Common myeloid progenitor, CD34-positive (primary cell): ENCODE data around the gene TMEM9.
A peak's percentile ranks its signal among the peaks of the same experiment; 100 is the strongest.

Experiments
- CTCF ChIA-PET: fragments of 350-600 bp; sonication (Branson Sonifier 250); formaldehyde crosslinking; loops from one replicate; lab custom pipeline; 2021; ENCODE audit warnings: antibody characterized with exemption; lab: Charles Lee
- POLR2A ChIA-PET: fragments of 350-600 bp; sonication (Branson Sonifier 250); formaldehyde crosslinking; loops from one replicate; lab custom pipeline; 2021; ENCODE audit warnings: antibody characterized with exemption; lab: Charles Lee
- DNase-seq, 3 donors: peaks; one replicate each; pipeline versions ENCODE4 v3.0.0 to v3.0.0-alpha.2; 2013
- H3K27ac ChIP-seq, 2 experiments: 1 replicate in 1 of 2; 2 replicates in 1 of 2; pipeline ENCODE4 v1.7.0; 2013; ENCODE audit warnings: inconsistent platforms in 2 of 2, low read length in 2 of 2, mild to moderate bottlenecking in 2 of 2, low read depth in 1 of 2, moderate library complexity in 1 of 2; ENCODE audit not compliant: severe bottlenecking in 2 of 2, insufficient read depth in 1 of 2, poor library complexity in 1 of 2
- H3K27me3 ChIP-seq, 5 experiments: replicated peaks in 2 of 5; 1 replicate in 3 of 5; 2 replicates in 2 of 5; pipeline versions ENCODE4 v1.6.1 to v1.7.0; 2013; ENCODE audit warnings: low read length in 4 of 5, mild to moderate bottlenecking in 2 of 5, moderate library complexity in 2 of 5, inconsistent platforms in 1 of 5; ENCODE audit not compliant: insufficient read depth in 5 of 5, control insufficient read depth in 4 of 5
- H3K36me3 ChIP-seq, 4 experiments: 1 replicate in 2 of 4; 2 replicates in 2 of 4; pipeline versions ENCODE4 v1.6.1 to v1.7.0; 2013; ENCODE audit warnings: low read length in 3 of 4, control low read depth in 1 of 4, mild to moderate bottlenecking in 1 of 4; ENCODE audit not compliant: control insufficient read depth in 4 of 4, insufficient read depth in 4 of 4
- H3K4me1 ChIP-seq, 4 experiments: 1 replicate in 3 of 4; 2 replicates in 1 of 4; pipeline versions ENCODE4 v1.6.1 to v1.7.1; 2013; ENCODE audit warnings: low read length in 3 of 4, mild to moderate bottlenecking in 3 of 4, control low read depth in 1 of 4, inconsistent platforms in 1 of 4, moderate library complexity in 1 of 4; ENCODE audit not compliant: control insufficient read depth in 4 of 4, insufficient read depth in 4 of 4; ENCODE audit errors: control extremely low read depth in 1 of 4
- H3K4me3 ChIP-seq, 7 experiments: 1 replicate in 4 of 7; 2 replicates in 3 of 7; pipeline versions ENCODE4 v1.5.1 to v1.7.0; 2013; ENCODE audit warnings: mild to moderate bottlenecking in 7 of 7, low read length in 6 of 7, moderate library complexity in 6 of 7, inconsistent platforms in 2 of 7, low read depth in 2 of 7, control low read depth in 1 of 7; ENCODE audit not compliant: insufficient read depth in 4 of 7, control insufficient read depth in 1 of 7; ENCODE audit errors: extremely low read depth in 1 of 7
- H3K9me3 ChIP-seq, 5 experiments: 1 replicate in 4 of 5; 2 replicates in 1 of 5; pipeline versions ENCODE4 v1.6.1 to v1.7.1; 2013; ENCODE audit warnings: low read length in 4 of 5, mild to moderate bottlenecking in 2 of 5, inconsistent platforms in 1 of 5, low read depth in 1 of 5, moderate library complexity in 1 of 5; ENCODE audit not compliant: control insufficient read depth in 4 of 5, insufficient read depth in 2 of 5; ENCODE audit errors: control extremely low read depth in 1 of 5
- WGBS: methylation state at CpG from one replicate; pipeline ENCODE4 v1.1.5; 2013; ENCODE audit not compliant: insufficient coverage; 5-methylcytosine and 5-hydroxymethylcytosine counted together

TMEM9 gene

DNA sequence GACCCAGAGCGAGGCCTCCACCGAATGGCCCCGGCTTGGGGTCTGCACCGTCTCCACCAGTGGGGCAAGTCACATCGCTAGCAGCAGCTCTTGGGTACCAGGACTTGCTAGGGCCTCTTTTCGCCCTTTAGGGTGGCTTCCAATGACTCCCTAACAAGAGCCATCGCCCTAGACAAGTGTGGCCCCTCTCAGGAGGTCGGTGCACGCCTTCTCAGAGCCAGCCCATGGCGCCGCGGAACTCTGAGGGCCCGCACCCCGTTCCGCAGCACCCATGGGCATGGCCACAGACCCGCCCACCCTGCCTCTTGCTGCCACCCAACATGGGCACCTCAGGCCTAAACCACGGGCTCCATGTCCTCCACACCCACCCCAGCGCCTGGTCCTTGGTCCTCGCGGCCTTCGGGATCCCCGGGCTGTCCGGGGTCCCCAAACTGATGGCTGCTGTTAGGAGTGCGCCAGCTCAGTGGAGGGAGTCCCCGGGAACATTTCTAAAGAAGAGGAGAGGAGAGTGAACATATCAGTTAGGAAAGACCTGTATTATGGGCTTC is 38.8 kb downstream of the TMEM9 start:
- ChIA-PET POLR2A (no interaction called here), CTCF (interaction anchor here (1.4 to 5.7 kb wide), 5 partner anchors 12 to 143 kb away, joined by 4 to 59 read pairs (median 7); no protein-coding TSS in a partner anchor)
- no peak for DNase-seq
- Histone ChIP-seq H3K27me3 (peaks cover 0 to 27% (median 16%) of the 10 kb centered on the region in 5 experiments), H3K9me3 (no peaks in the 10 kb centered on the region), H3K36me3 (no peaks in the 10 kb centered on the region), H3K4me3 (no peak overlapping the region), H3K4me1 (peaks cover 0 to 21% (median 18%) of the 10 kb centered on the region in 4 experiments), H3K27ac (no peak overlapping the region)
- WGBS, result 94% methylated on average over 18 of the region's 25 CpGs

DNA sequence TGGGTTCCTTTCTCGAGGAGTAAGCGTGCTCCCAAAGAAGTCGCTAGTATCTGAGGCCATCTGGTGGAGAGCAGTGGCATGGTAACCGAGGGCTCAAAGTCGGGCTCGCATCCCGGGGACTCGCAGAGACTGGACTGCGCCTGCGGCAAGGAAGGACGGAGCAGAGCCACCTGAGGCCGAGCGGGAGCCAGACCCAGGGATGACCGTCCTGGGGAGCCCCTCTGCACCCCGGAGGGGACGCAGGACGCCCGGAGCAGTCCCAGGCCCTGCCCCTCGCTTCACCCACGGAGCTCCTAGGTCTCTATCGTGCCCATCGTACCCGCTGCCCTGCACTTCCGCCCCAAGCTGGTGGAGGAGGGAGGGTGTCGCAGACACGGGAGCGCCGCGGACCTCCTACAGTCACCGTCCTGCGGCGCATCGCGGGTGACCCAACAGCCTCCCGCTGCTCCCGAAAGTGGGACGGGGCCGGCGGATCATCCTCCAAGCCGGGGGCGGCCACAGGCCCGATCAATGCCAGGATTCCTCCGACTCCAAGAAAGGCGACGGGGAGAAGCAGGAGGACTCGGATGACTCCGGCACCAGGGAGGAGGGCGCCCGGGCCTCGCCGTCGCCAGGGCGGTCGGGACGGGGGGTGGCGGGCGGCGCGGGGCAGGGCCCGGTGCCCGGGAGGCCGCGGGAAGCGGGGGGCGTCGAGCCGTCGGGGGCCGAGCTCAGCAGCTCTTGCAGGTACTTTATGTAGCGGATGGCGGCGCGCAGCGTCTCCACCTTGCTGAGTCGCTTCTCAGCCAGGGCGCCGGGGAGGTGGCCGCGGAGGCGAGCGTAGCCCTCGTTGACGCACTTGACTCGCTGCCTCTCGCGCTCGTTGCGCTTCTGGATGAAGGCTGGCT is 39.8 kb downstream of the TMEM9 start:
- no peak overlapping the region for H3K27ac ChIP-seq

DNA sequence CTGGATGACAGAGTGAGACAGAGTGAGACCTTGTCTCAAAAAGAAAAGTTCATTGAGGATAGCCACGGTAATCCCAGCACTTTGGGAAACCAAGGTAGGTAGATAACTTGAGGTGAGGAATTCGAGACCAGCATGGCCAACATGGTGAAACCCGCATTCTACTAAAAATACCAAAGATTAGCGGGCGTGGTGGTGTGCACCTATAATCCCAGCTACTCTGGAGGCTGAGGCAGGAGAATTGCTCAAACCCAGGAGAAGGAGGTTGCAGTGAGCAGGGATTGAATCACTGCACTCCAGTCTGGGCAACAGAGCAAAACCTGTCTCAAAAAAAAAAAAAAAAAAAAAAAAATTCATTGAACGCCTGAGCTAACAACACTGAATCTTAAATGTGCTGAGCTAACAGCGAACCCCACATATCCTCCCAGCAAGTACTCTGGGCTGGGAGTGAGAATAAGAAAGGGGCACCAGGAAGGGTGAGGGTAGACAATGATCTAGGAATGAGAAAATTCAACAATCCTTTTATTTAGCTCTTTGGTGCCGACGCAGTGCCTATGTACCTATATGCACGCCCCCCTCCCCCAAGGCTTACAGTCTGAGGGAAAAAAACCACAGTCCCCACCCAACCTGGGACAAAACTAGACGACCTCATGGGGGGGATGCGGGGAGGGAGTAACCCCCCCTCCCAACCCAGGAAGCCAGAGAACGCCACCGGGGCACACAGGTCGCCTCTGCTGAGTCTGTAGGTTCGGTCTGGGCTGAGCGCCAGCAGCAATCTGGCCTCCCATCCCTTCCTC is 40.6 kb downstream of the TMEM9 start:
- Histone ChIP-seq H3K27me3 (peaks cover 0 to 24% (median 16%) of the 10 kb centered on the region in 5 experiments), H3K27ac (no peak overlapping the region), H3K9me3 (no peaks in the 10 kb centered on the region), H3K4me1 (peaks cover 0 to 12% (median 9%) of the 10 kb centered on the region in 4 experiments), H3K36me3 (no peaks in the 10 kb centered on the region), H3K4me3 (peak overlapping the region in 6 of 7 experiments; percentile 59 to 80 (median 71))
- no peak for DNase-seq
- WGBS, result 48% methylated on average over 10 of the region's 17 CpGs
- CTCF ChIA-PET, result interaction anchor here (0.7 to 5.7 kb wide), 10 partner anchors 10 to 555 kb away, joined by 3 to 59 read pairs (median 4); no protein-coding TSS in a partner anchor
- POLR2A ChIA-PET, result no interaction called here

More for the DNA sequence above, 39.8 kb downstream of the TMEM9 start:
- DNase-seq, result peak; percentile 90 to 93 (median 93)
- Histone ChIP-seq H3K36me3 (no peaks in the 10 kb centered on the region), H3K4me3 (peak overlapping the region; percentile 56 to 80 (median 69)), H3K4me1 (peaks cover 0 to 14% (median 10%) of the 10 kb centered on the region in 4 experiments), H3K27me3 (peaks cover 0 to 27% (median 16%) of the 10 kb centered on the region in 5 experiments), H3K9me3 (no peaks in the 10 kb centered on the region)
- ChIA-PET CTCF (interaction anchor here (1.1 to 5.7 kb wide), 5 partner anchors 19 to 556 kb away, joined by 3 to 59 read pairs (median 4); no protein-coding TSS in a partner anchor), POLR2A (no interaction called here)
- WGBS, result 5% methylated on average over 64 of the region's 88 CpGs

DNA sequence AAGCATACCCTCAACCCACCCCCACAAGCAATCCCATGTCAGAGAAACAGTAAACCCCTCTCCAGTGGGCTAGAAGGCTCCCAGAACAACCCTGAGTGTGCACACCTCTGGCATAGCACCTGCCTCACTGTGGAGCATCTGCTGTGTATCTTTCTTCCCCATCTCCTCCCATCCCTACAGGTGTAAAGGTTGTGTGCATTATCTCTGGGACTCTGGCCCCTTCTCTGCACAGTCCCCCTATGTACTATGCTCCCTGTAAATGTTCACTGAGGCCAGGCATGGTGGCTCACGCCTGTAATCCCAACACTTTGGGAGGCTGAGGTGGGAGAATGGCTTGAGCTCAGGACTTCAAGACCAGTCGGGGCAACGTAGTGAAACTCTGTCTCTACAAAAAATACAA is 41.3 kb downstream of the TMEM9 start:
- CTCF ChIA-PET, result interaction anchor here (0.9 to 5.7 kb wide), 6 partner anchors 11 to 141 kb away, joined by 3 to 59 read pairs (median 4); no protein-coding TSS in a partner anchor
- Histone ChIP-seq H3K4me1 (peaks cover 0 to 12% (median 9%) of the 10 kb centered on the region in 4 experiments), H3K36me3 (no peaks in the 10 kb centered on the region), H3K4me3 (no peak overlapping the region), H3K27me3 (peaks cover 0 to 24% (median 16%) of the 10 kb centered on the region in 5 experiments), H3K27ac (no peak overlapping the region), H3K9me3 (no peaks in the 10 kb centered on the region)
- WGBS, result no CpG with 5 or more reads among the region's 3 CpGs
- POLR2A ChIA-PET, result no interaction called here
- no peak for DNase-seq

DNA sequence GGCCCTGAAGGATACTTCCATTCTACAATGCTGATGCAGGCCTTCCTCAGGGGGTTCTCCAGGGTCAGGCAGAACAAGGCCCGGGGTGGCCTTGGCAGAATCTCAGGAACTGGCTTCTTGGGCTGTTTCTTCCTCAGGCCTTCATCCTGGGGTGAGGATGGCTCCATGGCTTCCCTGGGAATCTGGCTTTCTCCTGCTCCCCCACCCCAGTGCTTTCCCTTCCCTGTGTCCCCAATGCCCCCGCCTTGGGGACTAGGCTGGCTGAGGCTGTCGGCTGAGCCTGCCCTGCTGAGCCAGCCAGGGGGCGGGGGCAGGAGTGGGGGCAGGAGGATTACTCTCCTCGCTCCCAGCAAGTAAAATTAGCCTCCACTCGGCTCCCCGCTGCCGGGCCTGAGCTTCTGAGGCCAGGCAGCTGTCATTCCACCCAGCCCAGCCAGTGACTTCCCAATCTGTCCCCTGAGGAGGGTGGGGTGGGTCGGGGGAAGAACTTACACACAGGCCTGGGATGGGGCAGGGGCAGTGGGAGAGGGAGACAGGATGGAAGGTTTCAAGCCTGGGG is 42.0 kb downstream of the TMEM9 start, which contains the start of gene CACNA1S:
CACNA1S (minus strand) TSS at position 254 of the 559 bp plus-strand sequence; CDS start at position 167, 87 bp downstream.
- no peak for DNase-seq
- peaks cover 0 to 12% (median 9%) of the 10 kb centered on the region in 4 experiments for H3K4me1 ChIP-seq
- CTCF ChIA-PET, result interaction anchor here (1.4 to 5.7 kb wide), 4 partner anchors 26 to 132 kb away, joined by 5 to 59 read pairs (median 6); no protein-coding TSS in a partner anchor
- WGBS, result 100% methylated on average over 1 of the region's 9 CpGs
- POLR2A ChIA-PET, result no interaction called here
- no peaks in the 10 kb centered on the region for H3K36me3 ChIP-seq
- no peaks in the 10 kb centered on the region for H3K9me3 ChIP-seq
- H3K4me3 ChIP-seq, result no peak within 1 kb of the TSS
- peaks cover 0 to 24% (median 16%) of the 10 kb centered on the region in 5 experiments for H3K27me3 ChIP-seq
- H3K27ac ChIP-seq, result no peak within 1 kb of the TSS

DNA sequence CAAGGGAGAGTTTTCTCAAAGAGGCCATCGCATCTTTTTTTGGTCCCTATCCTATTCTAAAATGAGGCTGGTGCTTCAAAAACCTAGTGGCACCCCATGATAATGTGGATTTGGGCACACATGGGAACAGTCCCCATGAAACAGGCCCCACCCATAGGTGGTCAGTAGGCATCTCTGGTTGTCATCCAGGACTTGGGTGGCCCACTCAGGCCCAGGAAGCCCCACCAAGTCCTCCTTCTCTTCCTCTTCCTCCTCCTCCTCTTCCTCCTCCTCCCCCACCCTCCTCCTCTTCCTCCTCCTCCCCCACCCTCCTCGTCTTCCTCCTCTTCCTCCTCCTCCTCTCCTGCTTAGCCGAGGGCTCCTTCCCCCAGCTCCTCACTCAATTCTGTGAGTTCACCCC is 42.6 kb downstream of the TMEM9 start:
- WGBS, result 70% methylated on average over 2 of the region's 3 CpGs
- Histone ChIP-seq H3K27ac (no peak overlapping the region), H3K9me3 (no peaks in the 10 kb centered on the region), H3K36me3 (no peaks in the 10 kb centered on the region), H3K27me3 (peaks cover 0 to 24% (median 16%) of the 10 kb centered on the region in 5 experiments), H3K4me1 (peaks cover 0 to 12% (median 9%) of the 10 kb centered on the region in 4 experiments), H3K4me3 (no peak overlapping the region)
- DNase-seq, result no peak
- CTCF ChIA-PET, result interaction anchor here (1.0 to 1.8 kb wide), 4 partner anchors 10 to 132 kb away, joined by 3 to 7 read pairs (median 6); no protein-coding TSS in a partner anchor
- POLR2A ChIA-PET, result no interaction called here
